Ishikawa (cell line): ENCODE measurements around the gene DPT.

Experiments
- CEBPB ChIP-seq: IDR thresholded peaks from 2 replicates; pipeline ENCODE4 v1.6.1; 2012
- CREB1 ChIP-seq: IDR thresholded peaks from 2 replicates; pipeline ENCODE4 v1.6.1; 2012; ENCODE audit warnings: low read depth
- EGR1 ChIP-seq: IDR thresholded peaks from 2 replicates; pipeline ENCODE4 v1.6.1; 2012
- EP300 ChIP-seq: IDR thresholded peaks from 2 replicates; pipeline ENCODE4 v1.6.1; 2012; ENCODE audit warnings: borderline replicate concordance
- FOXM1 ChIP-seq: IDR thresholded peaks from 2 replicates; pipeline ENCODE4 v1.6.1; 2012; ENCODE audit warnings: low read depth, borderline replicate concordance
- MAX ChIP-seq: IDR thresholded peaks from 2 replicates; pipeline ENCODE4 v1.6.1; 2012
- NFIC ChIP-seq: IDR thresholded peaks from 2 replicates; pipeline ENCODE4 v1.6.1; 2012
- TAF1 ChIP-seq: IDR thresholded peaks from 2 replicates; pipeline ENCODE4 v1.6.1; 2012; ENCODE audit warnings: low read depth, mild to moderate bottlenecking
- TCF12 ChIP-seq: IDR thresholded peaks from 2 replicates; pipeline ENCODE4 v1.6.1; 2012; ENCODE audit warnings: low read depth
- TEAD4 ChIP-seq: IDR thresholded peaks from 2 replicates; pipeline ENCODE4 v1.6.1; 2012
- USF1 ChIP-seq: IDR thresholded peaks from 2 replicates; pipeline ENCODE4 v1.6.1; 2012
- YY1 ChIP-seq: IDR thresholded peaks from 2 replicates; pipeline ENCODE4 v1.6.1; 2012; ENCODE audit warnings: low read depth
- ZBTB7A ChIP-seq: IDR thresholded peaks from 2 replicates; pipeline ENCODE4 v1.6.1; 2012; ENCODE audit warnings: low read depth
- TF ChIP-seq, protein P1 (sequence below): IDR thresholded peaks from 2 replicates; pipeline ENCODE4 v1.6.1; 2012; ENCODE audit warnings: low read depth, mild to moderate bottlenecking

GRCh38 chr1:168656485-168656884 is 72.5 kb downstream of the DPT start:
- TF ChIP-seq CEBPB: no peak
- TF ChIP-seq ZBTB7A: no peak
- no peak for TF ChIP-seq USF1
- no peak for TF ChIP-seq FOXM1
- no peak for TF ChIP-seq MAX
- TF ChIP-seq, protein P1, sequence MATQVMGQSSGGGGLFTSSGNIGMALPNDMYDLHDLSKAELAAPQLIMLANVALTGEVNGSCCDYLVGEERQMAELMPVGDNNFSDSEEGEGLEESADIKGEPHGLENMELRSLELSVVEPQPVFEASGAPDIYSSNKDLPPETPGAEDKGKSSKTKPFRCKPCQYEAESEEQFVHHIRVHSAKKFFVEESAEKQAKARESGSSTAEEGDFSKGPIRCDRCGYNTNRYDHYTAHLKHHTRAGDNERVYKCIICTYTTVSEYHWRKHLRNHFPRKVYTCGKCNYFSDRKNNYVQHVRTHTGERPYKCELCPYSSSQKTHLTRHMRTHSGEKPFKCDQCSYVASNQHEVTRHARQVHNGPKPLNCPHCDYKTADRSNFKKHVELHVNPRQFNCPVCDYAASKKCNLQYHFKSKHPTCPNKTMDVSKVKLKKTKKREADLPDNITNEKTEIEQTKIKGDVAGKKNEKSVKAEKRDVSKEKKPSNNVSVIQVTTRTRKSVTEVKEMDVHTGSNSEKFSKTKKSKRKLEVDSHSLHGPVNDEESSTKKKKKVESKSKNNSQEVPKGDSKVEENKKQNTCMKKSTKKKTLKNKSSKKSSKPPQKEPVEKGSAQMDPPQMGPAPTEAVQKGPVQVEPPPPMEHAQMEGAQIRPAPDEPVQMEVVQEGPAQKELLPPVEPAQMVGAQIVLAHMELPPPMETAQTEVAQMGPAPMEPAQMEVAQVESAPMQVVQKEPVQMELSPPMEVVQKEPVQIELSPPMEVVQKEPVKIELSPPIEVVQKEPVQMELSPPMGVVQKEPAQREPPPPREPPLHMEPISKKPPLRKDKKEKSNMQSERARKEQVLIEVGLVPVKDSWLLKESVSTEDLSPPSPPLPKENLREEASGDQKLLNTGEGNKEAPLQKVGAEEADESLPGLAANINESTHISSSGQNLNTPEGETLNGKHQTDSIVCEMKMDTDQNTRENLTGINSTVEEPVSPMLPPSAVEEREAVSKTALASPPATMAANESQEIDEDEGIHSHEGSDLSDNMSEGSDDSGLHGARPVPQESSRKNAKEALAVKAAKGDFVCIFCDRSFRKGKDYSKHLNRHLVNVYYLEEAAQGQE: no peak
- no peak for TF ChIP-seq CREB1
- no peak for TF ChIP-seq NFIC
- no peak for TF ChIP-seq YY1
- no peak for TF ChIP-seq TAF1
- no peak for TF ChIP-seq EGR1
- TF ChIP-seq TCF12: no peak
- TF ChIP-seq EP300: no peak
- TF ChIP-seq TEAD4: no peak
